Mucosa of stomach (tissue), 1 donor: Measurements from ENCODE around the gene DOLPP1.
"Not testable (repeated sequence)": the region's sequence is repeated elsewhere in the genome, so short reads cannot be mapped to it uniquely, and the experiment has no call there.

Source experiments
- H3K27me3 ChIP-seq: one replicate; pipeline ENCODE4 v1.7.0; 2013; ENCODE audit warnings: mild to moderate bottlenecking, low read length; ENCODE audit not compliant: control insufficient read depth, insufficient read depth
- H3K36me3 ChIP-seq: one replicate; pipeline ENCODE4 v1.7.0; 2013; ENCODE audit warnings: low read length; ENCODE audit not compliant: control insufficient read depth, insufficient read depth
- H3K4me1 ChIP-seq: one replicate; pipeline ENCODE4 v1.7.0; 2013; ENCODE audit warnings: mild to moderate bottlenecking, low read length; ENCODE audit not compliant: control insufficient read depth, insufficient read depth
- H3K4me3 ChIP-seq: one replicate; pipeline ENCODE4 v1.7.0; 2013; ENCODE audit warnings: low read length
- H3K9ac ChIP-seq: one replicate; pipeline ENCODE4 v1.7.0; 2013; ENCODE audit warnings: mild to moderate bottlenecking, low read length, moderate library complexity
- H3K9me3 ChIP-seq: one replicate; pipeline ENCODE4 v1.7.0; 2013; ENCODE audit warnings: mild to moderate bottlenecking, low read length, moderate library complexity; ENCODE audit not compliant: control insufficient read depth
- donor health status: Pancreatic carcinoma.

Gene DOLPP1

DNA sequence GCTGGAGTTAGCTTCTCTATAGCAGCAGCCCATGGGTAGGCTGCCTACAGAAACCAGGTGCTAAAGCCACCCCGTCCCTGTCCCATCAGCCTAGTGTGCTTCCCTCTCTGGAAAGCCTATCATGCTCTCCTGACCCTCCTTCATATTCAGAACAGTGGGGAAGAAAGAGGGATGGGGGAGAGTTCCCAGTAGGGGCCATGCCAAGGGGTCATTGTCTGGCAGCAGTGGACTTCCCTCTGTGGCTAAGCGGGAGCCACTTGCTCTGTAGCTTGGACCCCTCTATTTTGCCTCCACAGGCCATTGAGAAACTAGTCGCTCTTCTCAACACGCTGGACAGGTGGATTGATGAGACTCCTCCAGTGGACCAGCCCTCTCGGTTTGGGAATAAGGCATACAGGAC, 47.8 kb downstream of the DOLPP1 start:
- no peak overlapping the region for H3K9ac ChIP-seq
- H3K4me3 ChIP-seq = no peak overlapping the region
- no peaks in the 10 kb centered on the region for H3K27me3 ChIP-seq
- no peaks in the 10 kb centered on the region for H3K9me3 ChIP-seq
- peaks cover 18% of the 10 kb centered on the region for H3K4me1 ChIP-seq
- no peaks in the 10 kb centered on the region for H3K36me3 ChIP-seq

- peaks cover 10% of the 10 kb centered on the region for H3K4me1 ChIP-seq
- not testable (repeated sequence) for H3K9ac ChIP-seq, H3K4me3 ChIP-seq, H3K36me3 ChIP-seq, H3K9me3 ChIP-seq, H3K27me3 ChIP-seq
These were observed 49.4 kb downstream of the DOLPP1 start for GRCh38 chr9:129130271-129130670.

- H3K36me3 ChIP-seq = no peaks in the 10 kb centered on the region
- H3K4me3 ChIP-seq = no peak overlapping the region
- H3K9ac ChIP-seq = no peak overlapping the region
- no peaks in the 10 kb centered on the region for H3K9me3 ChIP-seq
- peaks cover 10% of the 10 kb centered on the region for H3K4me1 ChIP-seq
- no peaks in the 10 kb centered on the region for H3K27me3 ChIP-seq
These were observed 49.9 kb downstream of the DOLPP1 start for GRCh38 chr9:129130791-129131190.

GRCh38 chr9:129131300-129132145, 50.6 kb downstream of the DOLPP1 start:
- H3K9ac ChIP-seq = no peak overlapping the region

DNA sequence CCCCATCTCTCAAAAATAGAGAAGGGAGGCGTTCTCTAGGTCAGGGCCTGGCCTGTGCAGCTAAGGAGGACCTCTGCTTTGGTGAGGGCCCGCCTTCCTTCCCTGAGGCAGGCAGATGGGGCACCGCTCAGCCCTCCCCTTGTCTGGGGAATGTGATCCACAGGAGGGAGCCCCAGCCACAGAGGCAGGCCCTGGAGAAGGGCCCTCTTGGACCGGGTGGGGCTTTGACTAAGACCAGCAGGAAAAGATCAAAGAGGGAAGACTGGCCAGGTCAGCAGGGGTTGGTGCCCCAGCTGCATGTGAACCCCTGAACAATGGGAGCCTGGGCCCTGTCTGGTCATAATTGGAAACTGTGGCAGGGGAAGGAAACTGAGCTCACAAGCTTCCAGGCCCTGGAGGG, 52.2 kb downstream of the DOLPP1 start:
- Histone ChIP-seq H3K27me3 (no peaks in the 10 kb centered on the region), H3K9me3 (no peaks in the 10 kb centered on the region), H3K4me3 (no peak overlapping the region), H3K36me3 (no peaks in the 10 kb centered on the region), H3K9ac (no peak overlapping the region), H3K4me1 (peaks cover 5% of the 10 kb centered on the region)

More at GRCh38 chr9:129131300-129132145, 50.6 kb downstream of the DOLPP1 start:
- H3K9me3 ChIP-seq = no peaks in the 10 kb centered on the region
- no peaks in the 10 kb centered on the region for H3K36me3 ChIP-seq
- H3K4me3 ChIP-seq = no peak overlapping the region
- H3K4me1 ChIP-seq = peaks cover 10% of the 10 kb centered on the region
- H3K27me3 ChIP-seq = no peaks in the 10 kb centered on the region

- Histone ChIP-seq H3K27me3 (no peaks in the 10 kb centered on the region), H3K36me3 (no peaks in the 10 kb centered on the region), H3K4me1 (peaks cover 26% of the 10 kb centered on the region), H3K9me3 (no peaks in the 10 kb centered on the region), H3K4me3 (no peak overlapping the region), H3K9ac (no peak overlapping the region)
These were observed 54.6 kb downstream of the DOLPP1 start for GRCh38 chr9:129135476-129135875.

- no peak overlapping the region for H3K4me3 ChIP-seq
- peaks cover 32% of the 10 kb centered on the region for H3K4me1 ChIP-seq
- H3K36me3 ChIP-seq = no peaks in the 10 kb centered on the region
- H3K9ac ChIP-seq = no peak overlapping the region
- H3K27me3 ChIP-seq = no peaks in the 10 kb centered on the region
- H3K9me3 ChIP-seq = no peaks in the 10 kb centered on the region
These were observed 55.6 kb downstream of the DOLPP1 start for GRCh38 chr9:129136446-129137035.

DNA sequence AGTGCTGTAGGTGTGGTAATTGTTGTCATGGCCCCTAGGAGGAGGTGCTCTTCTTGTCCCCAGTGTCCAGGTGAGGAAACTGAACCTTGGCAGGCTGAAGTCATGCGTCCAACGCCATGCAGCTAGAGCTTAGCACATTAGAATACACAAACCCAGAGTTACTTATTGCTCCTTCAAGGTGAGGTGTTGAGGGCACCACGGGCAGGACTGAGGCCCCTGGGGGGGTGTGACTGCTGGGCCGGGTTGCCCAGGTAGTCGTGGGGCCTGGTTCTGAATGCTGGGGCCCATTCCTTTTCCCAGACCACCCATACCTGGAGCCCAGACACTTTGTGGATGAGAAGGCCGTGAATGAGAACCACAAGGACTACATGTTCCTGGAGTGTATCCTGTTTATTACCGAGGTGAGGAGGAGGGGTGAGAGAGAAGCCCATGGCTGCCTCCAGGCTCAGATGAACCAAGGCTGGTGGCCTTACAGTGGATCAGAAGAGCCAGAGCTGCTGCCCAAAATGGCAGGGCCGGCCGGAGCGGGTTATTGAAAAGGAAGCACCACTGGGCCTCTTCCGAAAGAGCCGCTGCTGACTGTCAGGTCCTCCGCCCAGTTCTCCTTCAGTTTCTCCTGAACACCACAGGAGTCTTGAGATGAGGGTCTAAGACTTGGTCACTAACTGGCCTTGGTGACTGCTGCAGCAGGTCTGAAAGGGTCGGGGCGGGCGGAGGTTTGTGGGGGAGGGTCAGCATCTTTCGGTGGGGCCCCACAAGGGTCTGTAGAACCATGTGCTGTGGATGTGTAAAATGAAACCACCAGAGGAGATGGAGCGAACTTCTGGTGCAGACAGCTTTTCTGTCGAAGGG, 56.6 kb downstream of the DOLPP1 start:
- Histone ChIP-seq H3K4me1 (peaks cover 39% of the 10 kb centered on the region), H3K27me3 (no peaks in the 10 kb centered on the region), H3K4me3 (no peak overlapping the region), H3K36me3 (peaks cover 5% of the 10 kb centered on the region), H3K9me3 (no peaks in the 10 kb centered on the region), H3K9ac (no peak overlapping the region)

- Histone ChIP-seq H3K36me3 (peaks cover 9% of the 10 kb centered on the region), H3K9me3 (no peaks in the 10 kb centered on the region), H3K4me3 (no peak overlapping the region), H3K4me1 (peaks cover 45% of the 10 kb centered on the region), H3K9ac (peak overlapping the region; percentile 10), H3K27me3 (no peaks in the 10 kb centered on the region)
These were observed 57.2 kb downstream of the DOLPP1 start for GRCh38 chr9:129138144-129138462.

- Histone ChIP-seq H3K9me3 (no peaks in the 10 kb centered on the region), H3K4me1 (peaks cover 50% of the 10 kb centered on the region), H3K36me3 (peaks cover 15% of the 10 kb centered on the region), H3K9ac (peak overlapping the region; percentile 95), H3K4me3 (no peak overlapping the region), H3K27me3 (no peaks in the 10 kb centered on the region)
These were observed 57.7 kb downstream of the DOLPP1 start for GRCh38 chr9:129138476-129139232.

DNA sequence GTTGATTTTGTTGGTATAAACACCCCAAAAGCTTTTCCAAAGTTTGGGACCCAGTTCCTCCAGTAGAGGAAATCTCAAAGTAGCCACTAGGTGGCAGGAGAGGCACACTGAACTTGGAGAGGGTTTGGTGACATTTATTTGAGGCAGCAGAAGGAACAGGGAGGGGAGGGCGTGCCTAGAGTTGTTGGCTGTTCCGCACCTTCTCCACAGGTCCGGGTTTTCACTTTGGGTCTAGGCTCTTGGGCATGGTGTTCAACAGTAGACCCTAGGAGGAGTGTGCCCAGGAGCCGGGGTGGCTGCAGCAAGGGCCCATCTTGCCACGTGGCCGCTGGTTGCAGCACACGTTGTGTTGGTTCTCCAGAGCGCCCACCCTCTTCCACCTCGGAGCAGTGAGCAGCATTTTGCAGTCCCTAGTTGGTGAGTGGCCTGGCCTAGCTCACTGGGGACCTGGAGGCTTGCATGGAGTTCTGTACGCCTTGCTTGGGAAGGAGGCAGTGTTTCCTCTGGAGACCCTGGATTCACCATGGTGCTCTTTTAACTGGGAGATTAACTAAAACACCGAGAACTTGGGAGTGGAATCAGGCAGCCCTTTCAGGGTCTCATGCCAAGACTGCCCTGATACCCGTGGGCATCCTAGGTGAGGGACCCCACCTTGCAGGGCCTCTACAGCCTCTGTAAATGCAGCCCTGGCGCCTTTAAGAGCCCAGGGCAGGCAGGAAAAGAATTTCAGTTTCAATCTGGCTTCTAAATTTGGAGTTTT, 58.5 kb downstream of the DOLPP1 start:
- Histone ChIP-seq H3K9ac (peak overlapping the region; percentile 95), H3K4me1 (peaks cover 56% of the 10 kb centered on the region), H3K27me3 (no peaks in the 10 kb centered on the region), H3K9me3 (no peaks in the 10 kb centered on the region), H3K36me3 (peaks cover 18% of the 10 kb centered on the region), H3K4me3 (peak overlapping the region; percentile 57)
